ENCODE results near the gene KDM5B.
"Not testable (repeated sequence)": the region's sequence is repeated elsewhere in the genome, so short reads cannot be mapped to it uniquely, and the experiment has no call there.

KDM5B gene

GRCh38 chr1:202807926-202808757 is at the start of gene KDM5B:
Gene KDM5B (minus strand): TSS chr1:202808421. CDS start chr1:202808305, 116 bp downstream.
- DNase-seq = peak; percentile 82

- DNase-seq = no peak
Measured at GRCh38 chr1:202857136-202857610, 49.0 kb upstream of the KDM5B start.

DNA sequence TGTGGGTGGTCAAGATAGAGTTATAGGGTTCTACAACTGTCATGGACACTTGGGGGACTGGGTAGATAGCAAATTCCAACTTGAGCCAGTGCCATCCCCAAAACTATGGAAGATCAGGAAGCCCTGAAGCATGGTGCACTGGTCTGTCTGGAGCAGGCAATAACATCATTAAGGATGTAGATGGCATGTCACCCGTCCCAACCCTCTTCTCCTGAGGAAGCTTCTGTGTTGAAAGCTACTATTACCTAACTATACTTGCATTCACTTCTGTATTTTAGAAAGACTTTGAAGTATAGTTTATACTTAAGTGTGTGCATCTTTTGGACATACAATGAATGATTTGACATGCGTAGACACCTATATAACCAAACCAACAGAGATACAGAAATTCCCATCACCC is 47.8 kb upstream of the KDM5B start:
- DNase-seq = no peak

DNA sequence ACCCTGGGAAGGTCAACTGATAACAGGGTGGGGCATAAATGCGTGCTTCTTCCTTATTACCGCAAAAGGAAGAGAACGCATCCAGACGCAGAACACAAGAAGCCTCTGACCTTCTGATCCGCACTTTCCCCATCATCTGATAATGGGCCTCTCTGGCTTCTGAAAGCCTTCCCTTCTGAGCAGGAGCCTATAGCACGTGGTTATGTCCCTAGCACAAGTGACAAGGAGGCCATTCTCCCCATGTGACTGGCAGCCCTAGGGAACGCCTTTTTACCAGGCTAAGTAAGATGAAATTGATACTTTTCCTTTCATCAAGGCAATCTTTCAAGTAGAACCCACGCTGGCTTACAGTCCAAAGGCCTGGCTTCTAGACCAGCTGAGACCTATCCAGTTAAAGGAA is 46.6 kb upstream of the KDM5B start:
- DNase-seq = no peak

- DNase-seq = peak; percentile 40
Measured at GRCh38 chr1:202852163-202852904, 44.1 kb upstream of the KDM5B start.

- no peak for DNase-seq
Measured at GRCh38 chr1:202850593-202851362, 42.6 kb upstream of the KDM5B start.

- DNase-seq = no peak
Measured at GRCh38 chr1:202848191-202848542, 39.9 kb upstream of the KDM5B start.

DNA sequence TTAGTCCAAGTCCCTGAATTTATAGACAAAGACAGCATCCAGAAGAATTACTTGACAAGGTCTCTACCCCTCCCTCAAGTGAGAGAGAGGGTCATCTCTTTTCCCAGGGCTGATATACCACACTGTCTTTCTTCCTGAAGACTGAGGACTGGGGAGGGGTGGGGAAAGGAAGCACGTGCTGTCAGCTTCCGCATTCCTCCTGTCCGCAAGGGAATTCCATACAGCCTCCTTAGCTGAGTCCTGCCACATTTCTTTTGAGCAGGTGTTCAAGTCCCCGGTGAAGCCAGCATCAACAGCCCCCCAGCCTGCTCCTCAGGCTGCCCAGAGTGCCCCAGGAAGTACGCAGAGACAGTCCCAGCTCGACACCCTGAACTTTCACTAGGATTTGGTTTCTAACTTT is 36.7 kb upstream of the KDM5B start:
- no peak for DNase-seq

GRCh38 chr1:202844259-202844658 is 36.0 kb upstream of the KDM5B start:
- no peak for DNase-seq

DNA sequence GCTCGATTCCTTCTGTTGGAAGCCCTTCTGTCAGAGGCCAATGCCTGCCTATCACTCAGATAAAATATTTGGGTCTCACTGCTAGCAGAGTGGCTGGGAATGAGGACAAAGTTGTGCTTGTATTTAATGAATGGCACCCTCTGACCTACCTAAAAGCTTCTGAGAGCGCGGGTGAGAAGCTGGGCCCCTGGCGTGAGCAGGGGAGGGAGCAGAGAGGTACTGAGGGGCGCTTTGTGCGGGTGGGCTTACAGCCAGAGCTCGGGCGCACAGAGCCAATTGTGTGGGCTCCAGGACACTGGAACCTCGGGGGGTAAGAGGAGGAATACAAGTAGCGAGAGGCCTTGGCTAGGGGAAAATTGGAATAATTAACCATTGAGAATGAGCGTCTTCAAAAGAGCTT is 34.9 kb upstream of the KDM5B start:
- no peak for DNase-seq

DNA sequence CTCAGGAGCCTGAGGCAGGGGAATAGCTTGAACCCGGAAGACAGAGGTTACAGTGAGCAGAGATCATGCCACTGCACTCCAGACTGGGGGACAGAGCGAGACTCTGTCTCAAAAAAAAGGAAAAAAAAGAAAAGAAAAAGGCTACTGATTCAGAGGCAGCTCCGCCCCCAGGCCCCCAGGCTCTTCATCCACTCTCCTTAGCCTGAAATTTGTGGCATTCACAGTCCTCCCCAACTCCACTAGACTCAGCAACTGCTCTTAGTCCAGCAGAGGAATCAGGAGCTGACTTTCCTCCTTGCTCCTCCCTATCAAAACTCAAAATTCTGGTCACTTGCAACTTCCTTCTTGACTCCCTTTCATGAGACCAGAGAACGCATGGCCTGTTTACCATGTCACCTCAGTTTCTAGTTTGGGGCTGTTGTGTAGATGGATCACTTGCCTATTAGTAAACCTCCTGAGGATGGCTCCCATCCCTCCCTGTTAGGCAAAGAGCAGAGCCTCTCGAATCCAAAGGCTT is 29.6 kb upstream of the KDM5B start:
- DNase-seq = no peak

GRCh38 chr1:202836623-202837403 is 28.6 kb upstream of the KDM5B start:
- no peak for DNase-seq

DNA sequence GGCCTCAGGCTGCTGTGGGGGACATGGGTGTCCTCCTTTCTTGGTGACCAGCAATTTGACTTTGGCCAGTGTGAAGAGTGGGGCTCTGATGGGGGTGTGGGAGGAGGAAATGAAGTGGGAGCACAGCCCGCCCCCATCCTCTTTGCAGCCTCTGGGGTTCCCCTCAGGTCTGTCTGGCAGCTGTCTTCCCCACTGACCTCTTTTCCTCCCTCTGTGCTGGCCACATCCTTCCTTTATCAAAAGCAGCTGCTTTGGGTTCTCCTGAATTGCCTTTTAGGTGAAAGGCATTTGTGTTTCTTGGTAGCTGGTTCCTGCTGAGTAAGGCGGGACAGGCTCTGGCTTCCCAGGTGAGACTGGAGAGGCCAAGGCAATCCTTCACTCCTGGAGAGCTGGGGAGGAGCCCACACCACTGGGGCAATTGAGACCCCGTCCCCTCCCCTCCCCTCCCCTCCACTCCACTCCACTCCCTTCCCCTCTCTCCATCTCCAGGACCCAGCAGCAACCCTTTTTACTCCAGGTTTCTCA is 27.4 kb upstream of the KDM5B start:
- peak; percentile 22 for DNase-seq

DNA sequence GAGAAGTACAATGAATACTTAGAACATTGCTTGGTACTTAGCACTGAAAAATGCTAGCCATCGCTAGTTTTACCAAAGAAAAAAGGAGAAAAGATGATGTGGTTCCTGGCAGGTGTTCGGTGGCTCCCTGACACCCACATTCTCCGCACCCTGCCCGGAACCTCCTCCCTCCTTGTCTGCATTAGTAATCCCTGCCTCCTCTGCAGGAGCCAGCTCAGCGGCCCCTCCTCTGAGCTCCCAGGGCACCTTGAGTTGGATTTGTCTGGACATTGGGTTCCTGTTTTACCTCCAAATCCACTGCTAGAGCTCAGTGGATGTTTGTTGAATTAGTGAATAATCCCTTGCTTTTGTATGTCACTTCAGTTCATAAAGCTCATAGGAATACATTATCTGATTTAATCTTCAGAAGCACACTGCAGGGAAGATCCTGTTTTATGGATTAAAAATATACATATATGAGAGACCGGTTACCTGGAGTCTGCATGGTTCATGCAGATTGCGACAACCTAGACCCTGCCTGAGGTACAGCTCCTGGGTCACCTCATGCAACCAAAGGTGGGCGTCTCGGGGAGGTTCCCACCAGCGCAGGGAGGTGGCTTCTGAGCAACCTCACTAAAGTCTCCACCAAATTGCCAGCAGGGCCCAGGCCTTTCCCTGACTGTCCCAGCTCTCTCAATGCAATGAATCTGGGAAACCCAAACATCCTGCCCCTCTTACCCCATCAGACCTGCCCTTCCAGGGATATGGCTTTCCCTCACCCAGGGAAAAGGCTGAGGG is 26.7 kb upstream of the KDM5B start:
- peak; percentile 21 for DNase-seq

DNA sequence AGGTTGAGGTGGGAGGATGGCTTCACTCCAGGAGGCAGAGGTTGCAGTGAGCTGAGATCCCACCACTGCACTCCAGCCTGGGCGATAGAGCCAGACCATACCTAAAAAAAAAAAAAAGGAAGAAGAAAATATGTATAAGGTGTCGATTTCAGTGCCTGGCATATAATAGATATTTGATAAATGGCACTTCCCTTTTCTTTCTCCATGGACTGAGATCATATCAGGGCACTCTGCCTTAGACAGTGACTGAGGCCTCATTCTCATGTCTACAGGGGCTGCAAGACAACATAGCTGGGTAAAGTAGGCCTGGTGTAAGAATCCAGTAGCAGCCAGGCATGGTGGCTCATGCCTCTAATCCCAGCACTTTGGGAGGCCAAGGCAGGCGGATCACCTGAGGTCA is 23.7 kb upstream of the KDM5B start:
- DNase-seq = no peak

DNA sequence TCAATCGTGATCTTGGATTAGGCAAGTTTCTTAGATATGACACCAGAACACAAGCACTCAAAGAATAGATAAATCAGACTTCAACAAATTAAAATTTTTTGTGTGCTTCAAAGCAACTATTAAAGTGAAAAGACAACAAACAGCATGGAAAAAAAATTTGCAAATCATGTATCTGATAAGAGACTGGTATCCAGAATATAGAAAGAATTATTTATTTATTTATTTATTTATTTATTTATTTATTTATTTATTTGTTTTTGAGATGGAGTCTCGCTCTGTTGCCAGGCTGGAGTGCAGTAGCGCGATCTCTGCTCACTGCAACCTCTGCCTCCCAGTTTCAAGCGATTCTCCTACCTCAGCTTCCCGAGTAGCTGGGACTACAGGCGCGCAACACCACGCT is 21.0 kb upstream of the KDM5B start:
- DNase-seq = not testable (repeated sequence)

GRCh38 chr1:202825748-202826147 is 17.5 kb upstream of the KDM5B start:
- no peak for DNase-seq

- DNase-seq = no peak
Measured at GRCh38 chr1:202821467-202821866, 13.2 kb upstream of the KDM5B start.

DNA sequence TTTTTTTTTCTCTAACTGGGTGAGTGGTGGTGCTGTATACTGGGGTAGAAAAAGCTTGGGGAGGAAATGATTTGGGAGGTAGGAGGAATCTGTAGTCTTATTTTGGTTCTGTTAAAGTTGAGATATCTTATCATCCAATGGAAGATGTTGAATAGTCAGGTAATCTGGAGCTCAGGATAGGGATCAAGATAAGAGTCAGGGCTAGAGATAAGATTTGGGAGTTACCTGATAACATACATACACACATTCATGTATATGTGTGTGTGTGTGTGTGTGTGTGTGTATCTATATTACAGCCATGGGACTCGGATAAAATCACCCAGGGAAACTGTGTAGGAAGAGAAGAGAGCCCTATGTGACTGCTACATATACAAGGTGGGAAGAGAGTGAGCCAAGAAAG is 10.6 kb upstream of the KDM5B start:
- no peak for DNase-seq

GRCh38 chr1:202815120-202815519 is 6.9 kb upstream of the KDM5B start:
- DNase-seq = no peak
